Thyroid gland (tissue), 4 donors: ENCODE data around the gene TCF7L2. TPM values are rescaled to one million over a fixed set of nuclear protein-coding genes. Genes with fewer than 3 reads are reported as not detected.

Source experiments
- DNase-seq, 2 donors: peaks; one replicate each; pipeline ENCODE4 v3.0.0-alpha.2; 2019
- H3K27ac ChIP-seq, 3 donors: fragments of 200-600 bp; sonication (generic); 1 replicate in 2 of 3; 2 replicates in 1 of 3; pipeline ENCODE4 v1.5.1; 2016 to 2019; ENCODE audit warnings: mild to moderate bottlenecking in 1 of 3, moderate library complexity in 1 of 3
- H3K27me3 ChIP-seq: fragments of 200-600 bp; sonication (generic); one replicate; pipeline ENCODE4 v1.5.1; 2019
- H3K36me3 ChIP-seq, 2 donors: fragments of 200-600 bp; sonication (generic); one replicate each; pipeline ENCODE4 v1.5.1; 2016 to 2019
- H3K4me1 ChIP-seq, 2 donors: fragments of 200-600 bp; sonication (generic); one replicate each; pipeline ENCODE4 v1.5.1; 2017 to 2019
- H3K4me3 ChIP-seq, 3 donors: fragments of 200-600 bp; sonication (generic); replicated peaks in 1 of 3; 1 replicate in 2 of 3; 2 replicates in 1 of 3; pipeline ENCODE4 v1.5.1; 2016; ENCODE audit warnings: mild to moderate bottlenecking in 1 of 3
- H3K9me3 ChIP-seq: fragments of 200-600 bp; sonication (generic); one replicate; pipeline ENCODE4 v1.5.1; 2017
- CTCF ChIP-seq, 6 experiments: fragments of 200-600 bp in 3 of 6; fragments of 450-650 bp in 3 of 6; sonication (generic) in 3 of 6; IDR thresholded peaks; one replicate each; pipeline ENCODE4 v1.5.1; 2016 to 2019; ENCODE audit warnings: antibody characterized with exemption in 6 of 6, mild to moderate bottlenecking in 2 of 6, inconsistent platforms in 1 of 6, moderate library complexity in 1 of 6
- POLR2A ChIP-seq, 2 donors: fragments of 450-650 bp; IDR thresholded peaks; one replicate each; pipeline ENCODE4 v1.6.1; 2017; ENCODE audit warnings: antibody characterized with exemption in 2 of 2, mild to moderate bottlenecking in 2 of 2, moderate library complexity in 1 of 2
- WGBS, 2 donors: methylation state at CpG; one replicate each; pipeline ENCODE4 v1.1.5; 2017; 5-methylcytosine and 5-hydroxymethylcytosine counted together
- intact Hi-C: fragments of 100-400 bp; cut with DNase I; formaldehyde crosslinking; loops from one replicate; pipeline ENCODE4 v1.15.1; 2023
- total RNA-seq, 4 donors: library from RNA; depleted of rRNA; stranded (reverse); fragments of >200 nt; gene quantifications; one replicate each; pipeline ENCODE4 v1.2.3, GENCODE V29; 2016

Gene TCF7L2
- total RNA-seq, 4 donors from 2014 or later = 16.2 to 67.1 (median 25.3) TPM

GRCh38 chr10:113126229-113127201, 176.5 kb downstream of the TCF7L2 start:
- H3K4me1 ChIP-seq = peaks cover 0 to 6% of the 10 kb centered on the region in 2 donors
- intact Hi-C loops = loop anchor here (10.0 kb wide), 2 partner anchors 182 to 412 kb away; no protein-coding TSS in a partner anchor

DNA sequence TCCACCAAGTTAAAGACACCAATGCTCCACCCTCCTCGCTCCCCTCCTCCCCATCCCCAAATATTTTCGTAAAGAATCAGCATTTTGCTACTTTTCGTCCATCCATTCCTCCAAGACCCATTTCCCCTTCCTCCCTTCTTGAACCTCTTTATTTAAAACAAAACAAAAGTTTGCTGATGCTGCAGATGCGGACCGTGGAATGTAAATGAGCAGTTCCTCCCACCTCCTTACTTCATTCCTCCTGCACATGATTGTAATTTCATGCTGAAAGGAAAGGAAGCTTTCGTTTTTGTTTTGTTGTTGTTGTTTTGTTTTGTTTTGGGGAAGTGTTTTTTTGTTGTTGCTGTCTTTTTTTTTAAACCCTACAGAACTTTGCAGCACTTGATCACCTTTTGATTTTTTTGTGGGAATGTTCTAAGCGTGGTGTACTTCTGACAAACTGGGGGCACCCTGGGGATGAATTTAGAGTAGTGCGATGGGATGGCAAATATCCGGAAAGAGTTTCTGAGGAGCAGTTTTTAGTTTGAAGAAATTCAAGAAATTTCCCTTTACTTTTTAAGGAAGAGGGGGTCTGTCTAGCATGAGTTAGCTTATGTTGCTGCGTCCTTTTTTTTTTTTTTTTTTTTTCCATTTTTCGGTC, 177.3 kb downstream of the TCF7L2 start:
- no peaks in the 10 kb centered on the region for H3K9me3 ChIP-seq
- no peak for DNase-seq
- H3K4me1 ChIP-seq = peaks cover 0 to 6% of the 10 kb centered on the region in 2 donors
- H3K27ac ChIP-seq = no peak overlapping the region
- no peaks in the 10 kb centered on the region for H3K36me3 ChIP-seq
- whole genome bisulfite sequencing, 2 donors = 80 to 83% methylated on average over 11 of the region's 11 CpGs
- intact Hi-C loops = loop anchor here (10.0 kb wide), 2 partner anchors 183 to 413 kb away; no protein-coding TSS in a partner anchor
- H3K4me3 ChIP-seq = no peak overlapping the region
- H3K27me3 ChIP-seq = no peaks in the 10 kb centered on the region
- no peak for TF ChIP-seq CTCF (IDR thresholded peaks at IDR 0.05)
- TF ChIP-seq POLR2A (IDR thresholded peaks at IDR 0.05) = no peak

More at GRCh38 chr10:113126229-113127201, 176.5 kb downstream of the TCF7L2 start:
- WGBS, 2 donors = 4 to 8% methylated on average over 39 to 48 of the region's 53 CpGs
- Histone ChIP-seq H3K27me3 (no peaks in the 10 kb centered on the region), H3K9me3 (no peaks in the 10 kb centered on the region), H3K36me3 (no peaks in the 10 kb centered on the region), H3K27ac (peak overlapping the region in 1 of 3 donors; percentile 17), H3K4me3 (peak overlapping the region in 1 of 3 donors; percentile 9)
- peak; percentile 74 to 78 for DNase-seq
- no peak for TF ChIP-seq POLR2A (IDR thresholded peaks at IDR 0.05)
- peak in 5 of 6 experiments; percentile 25 to 86 (median 65) for TF ChIP-seq CTCF (IDR thresholded peaks at IDR 0.05)

- Histone ChIP-seq H3K4me1 (peaks cover 5 to 6% of the 10 kb centered on the region in 2 donors), H3K9me3 (no peaks in the 10 kb centered on the region), H3K27me3 (no peaks in the 10 kb centered on the region), H3K27ac (no peak overlapping the region), H3K4me3 (no peak overlapping the region), H3K36me3 (no peaks in the 10 kb centered on the region)
- TF ChIP-seq CTCF (IDR thresholded peaks at IDR 0.05) (no peak), POLR2A (IDR thresholded peaks at IDR 0.05) (no peak)
- 89 to 95% methylated on average over 6 of the region's 6 CpGs for WGBS, 2 donors
- intact Hi-C loops = loop anchor here (10.0 kb wide), 2 partner anchors 183 to 413 kb away; no protein-coding TSS in a partner anchor
- DNase-seq = no peak
Observed at GRCh38 chr10:113127901-113128283, 177.8 kb downstream of the TCF7L2 start.

- H3K36me3 ChIP-seq = no peaks in the 10 kb centered on the region
- no peaks in the 10 kb centered on the region for H3K9me3 ChIP-seq
- no peaks in the 10 kb centered on the region for H3K27me3 ChIP-seq
- no peak for TF ChIP-seq CTCF (IDR thresholded peaks at IDR 0.05)
- TF ChIP-seq POLR2A (IDR thresholded peaks at IDR 0.05) = no peak
- no peak for DNase-seq
- no peak overlapping the region for H3K27ac ChIP-seq
- no peak overlapping the region for H3K4me3 ChIP-seq
- WGBS, 2 donors = 78 to 82% methylated on average over 11 of the region's 11 CpGs
- intact Hi-C loops = loop anchor here (10.0 kb wide), 2 partner anchors 184 to 414 kb away; no protein-coding TSS in a partner anchor
- peaks cover 7 to 10% of the 10 kb centered on the region in 2 donors for H3K4me1 ChIP-seq
Observed at GRCh38 chr10:113128450-113129070, 178.5 kb downstream of the TCF7L2 start.
